HG03378 (cell line): Measurements from ENCODE around the gene RAD51AP1.

Experiments
- ATAC-seq: cut with Tn5 transposase; IDR thresholded peaks from one replicate; pipeline ENCODE4 v1.9.1; 2021; ENCODE audit warnings: mild to moderate bottlenecking, moderate library complexity; ENCODE audit not compliant: unreplicated experiment

Gene RAD51AP1

GRCh38 chr12:4588916-4589315 is 50.2 kb downstream of the RAD51AP1 start:
- no peak for ATAC-seq

- no peak for ATAC-seq
Measured at GRCh38 chr12:4589941-4590340, 51.3 kb downstream of the RAD51AP1 start.

DNA sequence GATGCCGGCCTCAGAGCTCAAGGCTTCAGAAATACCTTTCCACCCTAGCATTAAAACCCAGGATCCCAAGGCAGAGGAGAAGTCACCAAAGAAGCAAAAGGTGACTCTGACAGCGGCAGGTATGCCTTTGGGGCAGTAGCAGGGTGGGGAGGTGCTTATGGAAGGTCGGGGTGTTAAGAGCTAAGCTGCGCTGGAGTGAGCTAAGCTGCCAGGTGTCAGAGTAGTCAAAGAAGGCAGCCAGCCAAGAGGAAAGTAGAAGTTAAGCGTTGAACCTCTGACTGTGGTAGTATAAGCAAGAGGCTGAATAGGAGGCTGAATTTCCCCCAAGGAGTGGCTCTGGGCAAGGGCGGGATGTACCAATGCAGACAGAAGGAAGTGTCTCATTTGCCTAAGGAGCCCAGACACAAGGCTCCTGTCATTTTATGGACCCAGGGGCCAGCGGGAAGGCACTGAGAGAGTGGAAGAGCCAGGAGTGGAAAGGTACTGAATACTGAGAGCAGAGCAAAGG is 52.5 kb downstream of the RAD51AP1 start:
- no peak for ATAC-seq

DNA sequence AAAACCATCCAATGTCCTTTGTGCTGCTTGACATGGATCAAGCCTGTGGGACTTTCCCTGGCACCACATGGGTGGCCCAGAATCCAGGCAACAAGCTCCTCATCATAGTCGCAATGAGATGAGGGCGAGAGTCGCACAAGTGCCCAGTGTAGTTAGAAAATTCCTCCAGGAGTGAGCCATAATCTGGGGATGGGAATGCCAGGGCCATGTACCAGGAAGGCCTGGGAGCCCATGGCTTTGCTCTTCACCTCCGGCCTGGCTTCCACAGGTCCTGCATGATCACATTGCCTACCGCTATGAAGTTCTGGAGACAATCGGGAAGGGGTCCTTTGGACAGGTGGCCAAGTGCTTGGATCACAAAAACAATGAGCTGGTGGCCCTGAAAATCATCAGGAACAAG is 57.2 kb downstream of the RAD51AP1 start:
- no peak for ATAC-seq

GRCh38 chr12:4603421-4603820 is 64.7 kb downstream of the RAD51AP1 start:
- no peak for ATAC-seq

GRCh38 chr12:4603946-4604345 is 65.3 kb downstream of the RAD51AP1 start:
- no peak for ATAC-seq

DNA sequence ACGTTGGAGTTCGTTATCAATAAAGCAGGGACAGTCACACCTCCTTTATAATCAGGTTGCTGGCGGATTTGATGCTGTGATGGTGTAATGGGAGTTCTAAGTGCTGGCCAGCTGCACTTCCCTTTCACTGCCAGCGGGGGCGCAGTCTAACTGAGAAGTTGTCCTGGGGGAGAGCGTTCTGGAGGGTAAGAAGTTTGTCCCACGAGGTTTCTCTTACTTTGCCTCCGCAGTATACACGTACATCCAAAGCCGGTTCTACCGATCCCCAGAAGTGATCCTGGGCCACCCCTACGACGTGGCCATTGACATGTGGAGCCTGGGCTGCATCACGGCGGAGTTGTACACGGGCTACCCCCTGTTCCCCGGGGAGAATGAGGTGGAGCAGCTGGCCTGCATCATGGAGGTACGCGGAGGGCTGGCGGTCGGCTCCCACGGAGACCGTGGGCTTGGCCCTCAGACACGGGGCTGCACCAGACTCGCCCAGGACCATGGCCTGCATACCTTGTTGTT is 66.0 kb downstream of the RAD51AP1 start:
- peak; percentile 93 for ATAC-seq

GRCh38 chr12:4607056-4607455 is 68.4 kb downstream of the RAD51AP1 start:
- ATAC-seq = no peak

DNA sequence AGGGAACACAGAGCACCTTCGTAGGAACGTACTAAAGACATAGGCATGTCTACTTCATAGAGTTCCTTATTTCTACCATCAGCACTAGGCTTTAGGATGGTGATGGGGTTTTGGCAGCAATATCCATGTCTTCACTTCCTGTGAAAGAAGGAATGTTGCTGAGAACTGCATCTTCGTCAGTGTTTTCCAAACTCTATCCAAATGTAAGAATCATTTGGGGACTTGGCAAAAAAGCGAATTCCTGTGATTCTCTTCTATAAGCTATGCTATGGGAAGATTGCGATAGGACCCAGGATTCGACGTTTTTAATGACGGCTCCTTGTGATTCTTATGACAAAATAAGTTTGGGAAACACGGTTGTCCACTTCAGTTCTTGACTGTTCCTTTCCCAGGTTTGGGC is 70.4 kb downstream of the RAD51AP1 start:
- ATAC-seq = no peak
